T1000 (cell line): Measurements from ENCODE around the gene IDH3A.
"Not testable (repeated sequence)": the region's sequence is repeated elsewhere in the genome, so short reads cannot be mapped to it uniquely, and the experiment has no call there.

Experiments used
- DNase-seq: peaks from one replicate; lab custom pipeline; 2025; ENCODE audit warnings: mixed read lengths; lab: John Stamatoyannopoulos, UW

The IDH3A gene

DNA sequence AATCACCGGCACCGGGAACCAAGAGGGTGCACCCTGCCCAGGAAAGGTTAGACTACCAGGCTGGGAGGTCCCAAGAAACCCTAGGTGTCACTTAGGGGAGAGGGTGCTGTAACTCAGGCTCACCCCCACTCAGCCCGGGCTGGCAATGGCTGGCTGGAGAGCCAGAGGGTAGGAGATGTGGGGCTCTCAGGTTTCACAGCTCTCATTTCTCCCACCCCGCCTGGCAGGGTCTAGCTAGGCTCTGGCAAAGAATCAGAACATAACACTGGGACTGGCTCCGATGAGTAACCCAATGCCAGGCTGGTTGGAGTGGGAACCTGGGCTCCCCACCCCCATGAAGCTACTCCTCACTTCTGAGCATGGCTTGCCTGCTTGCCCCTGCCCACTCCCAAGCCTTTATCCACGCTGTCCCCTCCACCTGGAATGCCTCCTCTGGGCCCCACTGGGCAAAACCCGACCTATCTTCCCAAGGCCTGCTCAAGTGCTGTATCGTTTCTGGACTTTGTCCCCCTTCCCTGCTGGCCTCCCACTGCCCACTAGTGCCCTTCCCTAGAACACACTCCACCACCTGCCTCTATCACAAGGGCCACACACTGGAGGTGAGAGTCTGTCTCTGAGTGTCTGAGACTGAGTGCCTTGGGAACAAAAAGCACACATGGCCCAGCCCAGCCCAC, 19.9 kb upstream of the IDH3A start:
- no peak for DNase-seq

DNA sequence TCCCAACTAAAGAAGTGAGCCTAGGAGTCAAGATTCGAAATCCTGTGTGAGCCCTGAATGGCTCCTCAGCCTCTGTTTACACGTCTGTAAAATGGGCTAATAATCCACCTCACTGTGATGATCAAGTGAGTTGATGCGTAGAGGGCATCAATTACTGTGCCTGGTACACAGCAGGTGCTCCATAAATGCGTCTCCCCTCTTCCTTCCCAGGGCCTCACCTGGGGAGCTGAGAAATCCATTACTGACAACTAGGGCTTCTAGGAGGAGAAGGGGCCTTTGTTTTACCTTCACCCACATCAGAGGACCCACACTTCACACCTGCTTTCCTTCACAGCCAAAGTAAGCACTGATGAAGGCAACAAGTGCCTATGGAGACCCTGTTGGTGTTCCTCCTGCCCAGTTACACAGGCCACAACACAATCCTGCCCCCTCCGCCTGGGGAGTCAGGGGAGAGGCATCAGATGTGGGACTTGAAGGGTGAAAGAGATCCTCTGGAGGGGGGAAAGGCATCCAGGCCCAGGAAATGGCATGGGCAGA, 19.3 kb upstream of the IDH3A start:
- DNase-seq: no peak

DNA sequence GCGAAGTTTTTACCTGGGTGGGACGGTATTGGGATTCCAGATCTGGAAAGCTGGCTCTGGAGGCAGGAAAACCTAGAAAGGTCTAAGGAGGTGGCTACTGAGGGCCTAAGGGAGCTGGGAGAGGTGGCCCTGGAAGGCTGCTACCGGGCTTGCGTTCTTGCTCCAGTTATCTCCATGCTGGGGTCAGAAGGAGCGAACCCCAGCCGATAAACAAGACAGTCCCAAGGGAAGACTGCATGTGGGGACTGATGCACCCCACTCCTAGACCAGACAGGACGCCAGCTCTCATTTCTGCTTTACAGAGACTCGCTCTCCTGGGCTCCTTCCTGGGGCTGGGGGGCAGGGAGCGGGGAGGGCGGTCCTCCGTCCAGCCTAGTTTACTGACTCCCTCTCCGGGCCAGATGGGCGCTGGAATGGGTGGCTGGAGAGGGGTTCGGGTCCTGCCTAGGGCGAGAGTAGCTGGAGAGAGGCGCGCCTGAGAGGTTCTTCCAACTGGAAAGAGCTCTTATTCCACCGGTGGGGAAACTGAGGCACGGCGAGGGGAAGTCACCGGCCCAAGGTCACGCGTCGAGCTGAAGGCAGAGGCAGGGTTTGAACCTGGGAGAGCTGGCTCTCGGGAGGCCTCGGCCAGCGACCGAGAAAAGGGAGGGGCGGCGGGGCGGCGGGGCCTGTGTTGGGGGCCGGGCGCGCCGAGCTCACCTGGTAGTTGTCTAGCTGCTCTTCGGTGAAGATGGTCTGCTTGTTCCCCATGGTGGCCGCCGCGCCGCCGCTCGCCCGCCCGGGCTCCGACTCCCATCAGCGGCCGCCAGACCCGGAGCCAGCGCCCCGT, 18.5 kb upstream of the IDH3A start:
- DNase-seq: no peak

DNA sequence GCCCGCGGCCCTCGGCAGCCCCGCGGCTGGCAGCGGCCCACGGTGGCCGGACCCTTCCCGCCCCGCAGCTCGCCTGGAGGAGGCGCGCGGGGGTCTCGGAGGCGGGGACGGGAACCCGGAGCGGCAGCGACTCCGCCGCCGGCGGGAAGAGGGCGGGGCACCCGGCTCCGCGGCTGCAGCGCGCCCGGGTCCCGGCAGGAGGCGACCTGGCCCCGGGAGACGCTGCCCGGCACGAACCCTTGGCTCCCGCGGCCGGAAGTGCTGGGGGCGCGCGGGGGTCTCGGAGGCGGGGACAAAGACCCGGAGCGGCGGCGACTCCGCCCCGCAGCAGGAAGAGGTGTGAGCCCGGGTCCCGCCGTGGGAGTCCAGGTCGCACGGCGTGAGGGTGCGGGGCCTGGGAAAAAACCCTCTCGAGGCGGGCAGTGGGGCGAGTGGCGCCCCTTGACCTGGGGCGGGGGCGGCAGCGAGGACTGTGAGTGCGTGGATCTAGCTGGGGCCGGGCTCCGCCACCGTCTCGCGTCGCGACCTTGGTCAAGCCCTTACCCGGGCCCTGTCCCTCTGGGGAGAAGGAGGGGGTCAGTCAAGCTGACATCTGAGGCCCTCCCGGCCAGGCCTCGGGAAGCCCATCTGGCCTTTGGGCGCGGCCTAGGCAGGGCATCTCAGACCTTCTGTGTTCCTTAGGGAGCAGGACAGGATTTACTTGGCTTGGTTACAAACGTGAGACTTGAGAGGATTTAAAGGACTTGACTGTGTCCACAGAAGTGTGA, 17.7 kb upstream of the IDH3A start, which contains the start of gene CIB2:
Gene CIB2, minus strand, starts transcription at position 151 of the 767 bp plus-strand sequence. CDS start 230 bp downstream, outside the sequence.
- peak; percentile 18 for DNase-seq

DNA sequence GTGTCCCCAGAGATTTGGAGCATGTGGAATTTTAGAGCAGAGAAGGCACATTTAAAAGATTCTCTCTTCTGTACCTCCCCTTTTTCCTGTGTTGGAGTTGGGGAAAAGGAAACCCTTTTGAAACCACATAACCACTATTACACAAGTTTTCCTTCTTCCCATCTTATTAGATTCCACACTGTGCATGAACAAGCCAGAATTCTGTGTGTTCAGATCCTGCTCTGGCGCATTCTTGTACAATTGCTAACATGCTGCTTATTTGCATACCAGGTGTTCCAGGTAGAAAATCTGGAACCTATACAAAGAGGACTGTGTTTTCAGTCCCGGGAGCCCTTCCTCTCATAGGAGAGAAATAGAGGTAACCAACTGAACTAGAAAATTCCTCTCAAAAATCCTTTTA, 15.4 kb upstream of the IDH3A start:
- no peak for DNase-seq

DNA sequence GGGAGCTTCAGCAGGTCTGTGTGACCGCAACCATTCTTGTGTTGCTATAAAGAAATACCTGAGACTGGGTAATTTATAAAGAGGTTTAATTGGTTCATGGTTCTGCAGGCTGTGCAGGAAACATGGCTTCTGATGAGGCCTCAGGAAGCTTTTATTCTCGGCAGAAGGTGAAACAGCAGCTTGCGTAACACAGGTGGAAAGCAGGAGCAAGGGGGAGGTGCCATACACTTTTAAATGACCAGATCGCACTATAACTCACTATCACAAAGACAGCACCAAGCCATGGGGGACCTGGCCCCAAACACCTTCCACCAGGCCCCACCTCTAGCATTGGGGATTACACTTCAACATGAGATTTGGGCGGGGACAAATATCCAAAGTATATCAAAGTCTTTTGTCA, 9.6 kb upstream of the IDH3A start:
- no peak for DNase-seq

DNA sequence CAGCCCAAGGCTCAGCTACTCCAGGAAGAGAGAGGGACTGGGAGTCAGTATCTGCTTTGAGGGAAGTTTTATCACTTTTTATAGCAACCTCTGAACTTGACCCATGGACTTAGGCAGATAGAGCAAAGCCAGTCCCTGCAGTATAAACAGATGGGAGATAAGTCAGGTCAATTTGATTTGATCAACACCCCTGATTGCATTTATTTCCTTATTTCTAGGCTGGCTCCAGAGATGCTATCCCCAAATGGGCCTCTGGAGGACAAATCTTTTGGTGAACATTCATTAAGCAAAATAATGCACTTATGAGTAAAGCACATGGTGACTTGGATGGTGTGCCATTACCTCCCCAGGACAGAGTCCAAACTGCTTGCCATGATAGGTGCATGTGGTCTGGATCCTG, 8.9 kb upstream of the IDH3A start:
- DNase-seq: no peak

DNA sequence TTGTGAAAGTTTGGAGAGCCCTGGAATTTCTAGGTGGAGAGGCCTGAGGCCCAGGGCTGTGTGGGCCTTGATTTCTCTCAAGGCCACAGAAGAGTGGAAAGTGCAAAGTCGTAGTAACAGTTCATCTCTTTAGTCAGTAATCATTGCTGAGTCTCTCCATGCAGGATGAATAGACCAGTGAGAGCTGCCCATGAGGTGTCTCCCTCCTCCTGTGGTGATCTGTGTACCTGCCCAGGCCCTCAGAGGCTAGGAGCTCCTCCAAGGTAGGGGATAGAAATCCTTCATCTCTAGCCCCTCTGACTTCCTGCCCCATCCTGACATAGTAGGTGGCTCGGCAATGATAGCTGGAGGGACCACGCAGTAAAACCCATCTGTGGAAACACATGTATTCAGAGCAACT, 6.8 kb upstream of the IDH3A start:
- DNase-seq: no peak

DNA sequence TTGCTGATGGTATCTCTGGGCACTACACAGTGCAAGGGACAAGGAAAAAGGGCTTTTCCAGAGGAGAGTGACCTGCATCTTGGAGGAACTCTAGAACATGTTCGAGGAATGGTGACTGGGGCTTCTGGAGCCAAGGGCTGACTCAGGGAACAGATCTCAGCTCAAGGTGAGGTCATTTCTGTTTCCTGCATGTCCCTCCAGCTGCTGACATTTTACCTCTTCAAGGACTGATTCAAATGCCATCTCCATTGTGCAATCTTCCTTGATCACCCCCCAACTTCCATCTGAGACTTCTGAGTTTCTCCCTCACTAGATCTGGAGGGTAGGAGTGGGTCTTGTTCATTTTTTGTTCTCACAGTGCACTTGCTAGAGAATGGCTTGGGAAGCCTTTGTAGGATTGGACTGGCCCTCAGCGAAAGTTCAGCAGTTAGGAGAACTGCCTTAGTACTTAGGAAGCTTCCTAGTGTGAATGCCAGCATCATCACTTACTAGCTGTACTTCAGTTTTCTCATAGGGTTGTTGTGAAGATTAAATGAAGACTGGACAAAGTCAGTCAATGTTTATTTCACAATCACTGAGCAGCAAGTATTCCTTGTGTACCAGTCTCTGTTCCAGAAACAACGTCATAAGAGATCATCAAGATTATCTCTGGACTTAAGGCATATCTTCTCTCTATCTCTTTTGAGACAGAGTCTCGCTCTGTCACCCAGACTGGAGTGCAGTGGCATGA, 2.6 kb upstream of the IDH3A start:
- no peak for DNase-seq

DNA sequence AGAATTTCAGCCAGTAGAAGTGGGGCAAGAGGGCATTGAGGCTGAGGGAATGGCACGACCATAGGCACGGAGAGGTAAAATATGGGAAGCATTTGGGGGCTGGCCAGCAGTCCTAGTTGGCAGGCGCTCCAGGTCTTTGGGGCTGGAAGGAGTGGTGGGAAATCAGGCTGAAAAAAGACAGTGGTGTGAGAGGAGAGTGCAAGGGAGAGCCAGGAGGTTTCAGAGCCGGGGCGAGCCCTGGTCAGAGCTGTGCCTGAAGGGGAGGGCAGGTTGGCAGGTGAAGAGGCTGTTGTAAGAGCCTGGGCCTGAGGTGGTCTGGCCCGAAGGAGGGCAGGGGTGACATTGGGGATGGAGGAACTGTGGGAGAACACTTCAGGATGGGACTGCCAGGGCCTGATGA, 1.6 kb upstream of the IDH3A start:
- DNase-seq: no peak

DNA sequence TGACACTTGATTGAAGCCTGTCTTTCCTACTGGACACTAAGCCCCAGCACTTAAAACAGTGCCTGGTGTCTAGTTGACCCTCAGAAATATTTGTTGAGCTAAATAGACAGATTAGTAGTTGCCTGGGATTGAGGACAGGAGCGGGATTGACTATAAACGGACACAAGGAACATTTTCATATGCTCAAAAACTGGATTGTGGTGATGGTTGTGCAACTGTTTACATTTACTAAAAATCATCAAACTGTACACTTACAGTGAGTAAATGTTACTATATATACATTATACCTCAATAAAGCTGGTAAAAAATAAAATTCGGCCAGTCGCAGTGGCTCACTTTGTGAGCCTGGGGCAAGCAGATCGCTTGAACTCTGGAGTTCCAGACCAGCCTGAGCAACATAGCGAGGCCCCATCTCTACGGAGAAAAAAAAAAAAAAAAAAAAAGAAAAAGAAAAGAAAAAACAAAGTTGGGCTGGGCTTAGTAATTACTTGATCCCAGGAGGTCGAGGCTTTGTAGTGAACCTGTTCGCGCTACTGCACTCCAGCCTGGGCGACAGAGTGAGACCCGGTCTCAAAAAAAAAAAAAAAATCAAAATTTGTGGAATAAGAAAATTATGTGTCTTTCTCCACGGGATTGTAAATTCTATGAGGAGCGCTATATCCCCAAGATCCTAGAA, 632 bp upstream of the IDH3A start:
- DNase-seq: no peak

DNA sequence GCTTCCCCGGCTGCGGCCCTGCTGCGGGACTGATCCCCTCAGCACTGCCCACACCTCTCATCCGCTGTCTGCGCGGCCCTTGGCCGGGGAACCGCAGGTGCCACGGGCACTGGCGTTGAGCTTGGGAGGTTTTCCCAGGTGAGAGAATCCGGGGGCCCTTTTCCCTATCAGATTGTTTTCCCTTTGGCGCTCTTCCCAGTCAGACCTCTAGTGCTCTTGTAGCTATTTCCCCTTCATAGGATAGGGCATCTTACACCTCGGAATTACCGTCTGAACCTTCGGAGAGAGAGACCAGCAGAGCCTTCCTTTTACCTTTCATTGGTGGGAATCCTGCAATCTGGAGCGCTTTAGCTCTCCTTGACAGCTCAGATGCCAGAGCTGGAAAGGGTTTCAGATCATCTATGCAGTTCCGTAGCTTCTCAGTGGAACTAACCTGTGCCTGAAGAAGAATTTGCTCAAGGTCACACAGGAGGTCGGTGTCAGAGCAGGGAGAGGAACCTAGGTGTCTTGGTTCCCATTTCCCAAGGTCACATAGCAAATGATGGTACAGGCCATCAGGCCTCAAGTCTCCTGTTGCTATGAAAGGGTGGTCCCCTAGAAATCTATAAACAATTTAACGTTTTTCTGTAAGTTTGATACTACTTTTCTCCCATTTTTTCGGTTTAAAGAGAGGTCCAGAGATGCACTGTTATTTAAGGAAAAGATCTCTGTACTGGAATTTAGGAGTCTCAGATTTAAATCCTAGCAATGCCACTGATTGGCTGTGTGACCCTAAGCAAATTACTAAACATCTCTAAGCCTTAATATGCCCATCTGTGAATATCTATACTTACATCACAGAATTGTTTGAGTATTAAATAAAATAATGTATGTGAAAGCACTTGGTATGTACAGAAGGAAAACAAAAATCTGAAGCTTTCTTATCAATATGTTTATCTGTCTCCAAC, 916 bp downstream of the IDH3A start:
- DNase-seq: no peak

DNA sequence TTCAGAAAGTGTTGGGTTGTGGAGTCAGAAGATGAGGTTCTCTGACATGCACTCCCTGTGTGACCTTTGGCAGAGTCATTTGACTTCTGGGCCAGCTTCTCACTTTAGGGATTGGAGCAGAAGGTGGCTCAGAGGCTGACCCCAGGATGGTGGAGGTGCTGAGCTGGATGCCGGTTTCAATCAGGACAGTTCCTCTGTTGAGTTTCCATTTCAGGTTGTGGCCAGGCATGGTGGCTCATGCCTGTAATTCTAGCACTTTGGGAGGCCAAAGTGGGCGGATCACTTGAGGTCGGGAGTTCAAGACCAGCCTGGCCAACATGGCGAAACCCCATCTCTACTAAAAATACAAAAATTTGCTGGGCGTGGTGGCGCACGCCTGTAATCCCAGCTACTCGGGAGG, 1.9 kb downstream of the IDH3A start:
- DNase-seq: not testable (repeated sequence)

DNA sequence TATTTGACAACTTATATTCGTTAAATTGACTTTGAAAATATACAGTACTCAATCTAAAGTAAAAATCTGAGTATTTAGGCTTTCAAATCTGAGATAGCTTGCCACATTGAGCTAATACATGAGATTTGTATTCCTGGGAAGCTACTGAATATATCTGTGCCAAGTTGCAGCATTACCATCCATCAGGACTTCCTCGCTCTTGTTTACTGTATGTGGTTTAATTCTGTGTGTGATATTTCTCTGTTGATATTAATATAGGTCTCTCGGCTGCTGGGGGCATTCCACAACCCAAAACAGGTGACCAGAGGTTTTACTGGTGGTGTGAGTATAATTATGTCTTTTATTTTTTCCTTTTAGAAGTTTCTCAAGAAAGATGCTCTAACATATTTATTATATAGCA, 5.8 kb downstream of the IDH3A start:
- DNase-seq: no peak

DNA sequence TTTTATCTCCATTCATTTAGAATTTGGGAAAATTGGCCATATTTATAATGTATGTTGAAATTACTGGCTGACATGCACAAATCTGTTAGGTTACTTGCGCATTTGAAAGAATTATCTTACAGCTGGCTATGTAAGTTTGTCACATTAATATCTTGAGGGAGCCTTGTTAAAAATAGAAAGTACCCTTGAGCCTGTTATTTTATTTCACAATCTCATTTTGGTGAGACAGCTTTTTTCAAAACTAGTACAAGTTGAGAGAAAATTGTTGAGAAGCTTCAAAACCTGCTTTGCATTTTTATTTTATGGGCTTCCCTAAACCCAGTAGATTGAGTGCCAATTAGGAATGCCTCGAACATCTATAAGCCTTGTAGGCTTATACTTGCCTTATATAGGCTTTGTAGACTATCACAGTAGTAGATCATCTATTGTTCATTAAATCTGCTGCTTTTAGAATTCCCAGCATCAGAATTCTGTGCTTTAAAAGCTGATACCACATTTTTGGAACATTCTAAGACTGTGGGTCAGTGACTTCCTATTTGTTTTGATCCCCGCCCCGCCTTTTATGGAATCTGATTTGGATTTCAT, 6.3 kb downstream of the IDH3A start:
- no peak for DNase-seq

DNA sequence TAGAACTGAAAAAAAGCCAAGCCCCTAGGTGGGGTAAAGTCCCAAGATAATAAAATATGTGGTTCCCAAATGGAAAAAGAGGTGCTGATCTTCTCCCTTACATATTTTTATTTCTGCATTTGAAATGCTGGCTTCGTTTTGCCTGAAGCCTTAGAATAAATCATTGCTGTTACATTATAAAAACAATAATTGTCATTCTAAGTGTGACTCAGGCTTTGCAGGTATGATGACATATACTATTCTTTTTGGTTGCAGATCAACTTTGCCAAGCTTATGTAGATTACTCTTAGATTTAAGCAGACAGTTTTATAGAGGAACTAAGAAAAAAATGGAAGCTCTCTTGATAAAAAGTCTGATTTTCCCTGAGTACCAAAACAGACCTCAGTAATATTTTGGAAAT, 7.5 kb downstream of the IDH3A start:
- DNase-seq: no peak

DNA sequence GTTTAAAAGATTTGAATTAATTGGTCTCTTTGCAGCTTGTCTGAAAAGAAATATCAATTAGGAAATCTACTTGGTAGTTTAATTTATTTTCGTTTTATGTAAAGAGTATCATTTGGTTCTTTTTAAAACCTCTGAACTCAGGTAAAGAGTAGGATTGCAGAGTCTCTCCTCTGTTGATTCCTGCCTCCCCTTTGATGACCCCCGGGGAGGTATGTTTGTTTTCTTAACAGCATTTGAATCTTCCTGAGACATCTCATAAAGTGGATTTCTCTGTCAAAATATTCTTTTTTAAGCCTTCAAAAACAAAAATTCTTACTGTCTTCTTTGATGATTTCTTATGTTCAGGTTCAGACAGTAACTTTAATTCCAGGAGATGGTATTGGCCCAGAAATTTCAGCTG, 8.0 kb downstream of the IDH3A start:
- no peak for DNase-seq

DNA sequence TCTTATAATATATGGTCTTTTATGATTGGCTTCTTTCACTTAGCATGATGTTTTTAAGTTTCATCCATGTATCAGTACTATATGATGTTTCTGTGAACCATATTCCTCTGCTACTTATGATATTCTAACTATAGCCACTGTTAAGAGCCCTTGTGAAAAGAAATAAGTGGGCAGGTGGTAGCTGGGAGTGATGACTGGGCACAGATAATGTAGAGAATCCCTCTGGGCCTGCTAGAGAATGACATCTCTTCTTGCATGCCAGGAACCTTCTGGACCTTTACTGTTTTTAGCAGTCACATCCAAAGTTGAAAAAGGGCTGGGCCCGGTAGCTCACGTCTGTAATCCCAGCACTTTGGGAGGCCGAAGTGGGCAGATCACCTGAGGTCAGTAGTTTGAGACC, 10.2 kb downstream of the IDH3A start:
- no peak for DNase-seq

DNA sequence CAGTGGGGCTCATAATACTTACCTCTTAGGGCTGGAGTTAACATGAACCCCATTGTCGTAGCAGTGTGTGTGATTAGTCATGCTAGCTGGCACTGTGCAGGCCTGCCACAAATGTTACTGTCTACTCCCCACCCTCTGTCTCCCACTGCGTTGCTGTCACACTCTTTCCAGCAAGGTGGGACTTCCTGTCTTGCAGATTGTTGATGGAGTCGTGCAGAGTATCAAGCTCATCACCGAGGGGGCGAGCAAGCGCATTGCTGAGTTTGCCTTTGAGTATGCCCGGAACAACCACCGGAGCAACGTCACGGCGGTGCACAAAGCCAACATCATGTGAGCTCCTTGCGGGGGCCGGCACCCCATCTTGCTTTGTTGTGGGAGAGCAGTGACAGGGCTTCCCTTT, 12.9 kb downstream of the IDH3A start:
- DNase-seq: no peak

DNA sequence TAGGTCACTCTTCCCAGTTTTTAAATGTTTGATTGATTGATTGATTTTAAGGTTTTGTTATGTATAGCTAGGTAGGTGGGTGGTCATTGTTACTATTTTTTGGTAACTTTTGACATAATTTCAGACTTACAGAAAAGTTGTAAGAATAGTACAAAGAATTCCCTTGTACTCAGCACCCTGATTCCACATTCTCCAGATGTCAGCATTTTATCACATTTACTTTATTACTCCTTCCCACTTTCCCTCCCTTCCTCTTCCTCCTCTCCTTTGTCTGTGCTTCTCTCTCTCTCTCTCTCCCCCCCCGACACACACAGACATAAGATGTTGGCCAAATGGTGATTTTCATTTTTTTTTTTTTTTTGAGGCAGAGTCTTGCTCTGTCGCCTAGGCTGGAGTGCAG, 14.8 kb downstream of the IDH3A start:
- no peak for DNase-seq
